Stomach (tissue), 4 donors: ENCODE results near the gene CLASRP.
A peak's percentile ranks its signal among the peaks of the same experiment; 100 is the strongest.

ENCODE experiments used
- POLR2A ChIP-seq, 4 donors: fragments of 450-650 bp; IDR thresholded peaks; one replicate each; pipeline ENCODE4 v1.6.1; 2016; ENCODE audit warnings: antibody characterized with exemption in 4 of 4, control low read depth in 2 of 4, mild to moderate bottlenecking in 1 of 4, moderate library complexity in 1 of 4
- POLR2AphosphoS5 ChIP-seq, 3 donors: sonication (generic); formaldehyde crosslinking; IDR thresholded peaks; one replicate each; pipeline ENCODE4 v1.6.1; 2016; ENCODE audit warnings: antibody characterized with exemption in 3 of 3
- TF ChIP-seq, protein P1 (sequence below), 7 experiments: fragments of 450-650 bp in 4 of 7; fragments of 200-600 bp in 3 of 7; sonication (generic) in 3 of 7; IDR thresholded peaks; one replicate each; pipeline ENCODE4 v1.5.1; 2016 to 2019; ENCODE audit warnings: antibody characterized with exemption in 7 of 7, control low read depth in 2 of 7, mild to moderate bottlenecking in 1 of 7

DNA sequence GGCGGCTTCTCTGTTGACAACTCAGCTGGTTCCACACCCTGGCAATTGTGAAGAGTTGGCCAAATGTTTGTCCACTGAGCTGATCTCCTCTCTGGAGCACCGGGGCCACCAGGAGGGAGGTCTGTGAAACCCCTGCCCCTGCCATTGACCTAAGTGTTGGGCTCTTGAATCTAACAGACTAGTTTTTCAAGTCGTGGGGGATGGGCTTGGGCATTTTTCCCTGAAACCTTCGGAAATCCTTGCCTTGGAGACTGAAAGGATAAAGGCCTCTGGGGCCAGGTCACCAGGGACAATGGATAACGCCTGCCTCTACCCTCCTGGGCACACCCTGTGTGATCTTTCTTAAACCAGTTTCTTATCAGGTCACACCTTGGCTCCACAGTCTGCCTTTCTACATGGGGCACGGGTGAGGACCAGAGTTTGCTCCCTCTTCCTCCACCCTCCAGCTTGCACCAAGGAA, 41.1 kb downstream of the CLASRP start:
- TF ChIP-seq, protein P1, sequence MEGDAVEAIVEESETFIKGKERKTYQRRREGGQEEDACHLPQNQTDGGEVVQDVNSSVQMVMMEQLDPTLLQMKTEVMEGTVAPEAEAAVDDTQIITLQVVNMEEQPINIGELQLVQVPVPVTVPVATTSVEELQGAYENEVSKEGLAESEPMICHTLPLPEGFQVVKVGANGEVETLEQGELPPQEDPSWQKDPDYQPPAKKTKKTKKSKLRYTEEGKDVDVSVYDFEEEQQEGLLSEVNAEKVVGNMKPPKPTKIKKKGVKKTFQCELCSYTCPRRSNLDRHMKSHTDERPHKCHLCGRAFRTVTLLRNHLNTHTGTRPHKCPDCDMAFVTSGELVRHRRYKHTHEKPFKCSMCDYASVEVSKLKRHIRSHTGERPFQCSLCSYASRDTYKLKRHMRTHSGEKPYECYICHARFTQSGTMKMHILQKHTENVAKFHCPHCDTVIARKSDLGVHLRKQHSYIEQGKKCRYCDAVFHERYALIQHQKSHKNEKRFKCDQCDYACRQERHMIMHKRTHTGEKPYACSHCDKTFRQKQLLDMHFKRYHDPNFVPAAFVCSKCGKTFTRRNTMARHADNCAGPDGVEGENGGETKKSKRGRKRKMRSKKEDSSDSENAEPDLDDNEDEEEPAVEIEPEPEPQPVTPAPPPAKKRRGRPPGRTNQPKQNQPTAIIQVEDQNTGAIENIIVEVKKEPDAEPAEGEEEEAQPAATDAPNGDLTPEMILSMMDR (IDR thresholded peaks at IDR 0.05), result no peak
- TF ChIP-seq POLR2A (IDR thresholded peaks at IDR 0.05) (no peak), POLR2AphosphoS5 (IDR thresholded peaks at IDR 0.05) (peak in 1 of 3 donors; percentile 59)
